ENCODE measurements around the gene ST8SIA2.

Gene ST8SIA2

GRCh38 chr15:92502930-92503857 is 109.5 kb downstream of the ST8SIA2 start:
- no peak for ATAC-seq (replicated peaks)
- no peak overlapping the region for H3K4me3 Mint-ChIP-seq
- peaks cover 7 to 8% of the 10 kb centered on the region in 2 donors for H3K9me3 Mint-ChIP-seq

GRCh38 chr15:92503889-92504288 is 110.2 kb downstream of the ST8SIA2 start:
- DNase-seq (no peak), ATAC-seq (replicated peaks) (no peak)
- Mint-ChIP-seq H3K4me3 (no peak overlapping the region), H3K27ac (no peak overlapping the region), H3K36me3 (no peaks in the 10 kb centered on the region), H3K4me1 (no peaks in the 10 kb centered on the region), H3K27me3 (peaks cover 13 to 14% of the 10 kb centered on the region in 2 donors), H3K9me3 (peaks cover 7 to 8% of the 10 kb centered on the region in 2 donors)

More at GRCh38 chr15:92502930-92503857, 109.5 kb downstream of the ST8SIA2 start:
- H3K4me1 Mint-ChIP-seq = no peaks in the 10 kb centered on the region
- H3K27me3 Mint-ChIP-seq = peaks cover 13 to 14% of the 10 kb centered on the region in 2 donors
- H3K36me3 Mint-ChIP-seq = no peaks in the 10 kb centered on the region
- DNase-seq = no peak
- H3K27ac Mint-ChIP-seq = no peak overlapping the region

- no peak overlapping the region for H3K27ac Mint-ChIP-seq
- DNase-seq (no peak), ATAC-seq (replicated peaks) (no peak)
Observed at GRCh38 chr15:92505611-92506010, 111.9 kb downstream of the ST8SIA2 start.

GRCh38 chr15:92506506-92506905 is 112.8 kb downstream of the ST8SIA2 start:
- H3K4me1 Mint-ChIP-seq = no peaks in the 10 kb centered on the region
- ATAC-seq (replicated peaks) (no peak), DNase-seq (no peak)
- peaks cover 7 to 8% of the 10 kb centered on the region in 2 donors for H3K9me3 Mint-ChIP-seq
- H3K36me3 Mint-ChIP-seq = no peaks in the 10 kb centered on the region
- H3K27ac Mint-ChIP-seq = no peak overlapping the region
- no peak overlapping the region for H3K4me3 Mint-ChIP-seq
- peaks cover 0 to 9% of the 10 kb centered on the region in 2 donors for H3K27me3 Mint-ChIP-seq

More at GRCh38 chr15:92505611-92506010, 111.9 kb downstream of the ST8SIA2 start:
- H3K4me3 Mint-ChIP-seq = no peak overlapping the region
- H3K36me3 Mint-ChIP-seq = no peaks in the 10 kb centered on the region
- peaks cover 7 to 8% of the 10 kb centered on the region in 2 donors for H3K9me3 Mint-ChIP-seq
- peaks cover 0 to 10% of the 10 kb centered on the region in 2 donors for H3K27me3 Mint-ChIP-seq
- no peaks in the 10 kb centered on the region for H3K4me1 Mint-ChIP-seq

GRCh38 chr15:92510163-92510882 is 116.6 kb downstream of the ST8SIA2 start:
- Mint-ChIP-seq H3K27me3 (peaks cover 3 to 7% of the 10 kb centered on the region in 2 donors), H3K4me3 (no peak overlapping the region), H3K27ac (no peak overlapping the region), H3K36me3 (no peaks in the 10 kb centered on the region), H3K4me1 (no peaks in the 10 kb centered on the region), H3K9me3 (peaks cover 7 to 8% of the 10 kb centered on the region in 2 donors)
- ATAC-seq (replicated peaks) (no peak), DNase-seq (no peak)
